PC-3 (cell line): ENCODE measurements around the gene BRD4.
A peak's percentile ranks its signal among the peaks of the same experiment; 100 is the strongest.

Source experiments
- CTCF ChIP-seq: fragments of 300-600 bp; sonication (generic); conservative IDR thresholded peaks from 2 replicates; pipeline ENCODE4 v1.5.1; 2017; ENCODE audit warnings: antibody characterized with exemption, low read depth, mild to moderate bottlenecking, low read length
- EZH2 ChIP-seq: fragments of 300-600 bp; sonication (generic); IDR thresholded peaks from one replicate; pipeline ENCODE4 v1.6.1; 2017; ENCODE audit warnings: antibody characterized with exemption, mild to moderate bottlenecking, low read length; ENCODE audit not compliant: unreplicated experiment

DNA sequence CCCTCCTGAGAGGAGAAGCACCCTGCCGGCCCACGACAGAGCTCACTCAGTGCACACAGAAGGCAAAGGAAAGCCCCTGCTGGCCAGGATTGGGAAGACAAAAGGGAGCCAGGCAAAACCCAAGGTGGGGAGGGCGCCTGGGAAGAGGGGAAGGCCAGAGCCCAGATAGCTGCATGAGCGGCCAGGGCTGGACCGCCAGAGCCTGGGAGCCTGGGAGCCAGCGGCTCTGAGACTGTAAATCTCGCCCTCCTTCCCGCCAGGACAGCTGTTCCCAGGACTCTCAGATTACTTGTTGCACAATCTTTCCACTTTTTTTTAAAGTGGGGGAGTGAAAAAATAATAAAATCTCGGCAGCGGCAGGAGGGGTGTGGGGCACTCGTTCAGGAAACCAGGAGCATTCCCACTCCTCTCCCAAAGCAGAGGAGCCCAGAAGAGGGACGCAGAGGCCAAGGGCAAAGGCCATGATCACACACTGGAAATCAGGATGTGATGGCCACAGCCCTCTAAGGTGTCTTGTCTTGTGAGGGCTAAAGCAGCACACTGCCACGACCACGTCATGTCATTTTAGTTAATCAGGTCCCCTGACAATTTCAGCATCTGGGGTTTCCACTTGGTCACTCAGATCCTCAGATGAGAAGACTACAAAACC is 80.5 kb downstream of the BRD4 start:
- peak; percentile 55 for TF ChIP-seq CTCF
- TF ChIP-seq EZH2 = no peak
